SK-N-SH (cell line): ENCODE measurements around the gene PODXL2. TPM values are rescaled to one million over a fixed set of nuclear protein-coding genes. Genes with fewer than 3 reads are reported as not detected.

Source experiments
- CTCF ChIA-PET: fragments of 300-600, 350-600 bp; formaldehyde crosslinking; extraction: SDS; loops from one replicate; lab custom pipeline; 2021; lab: Yijun Ruan, JAX
- POLR2A ChIA-PET: fragments of 350-600 bp; sonication (Branson Sonifier 250); formaldehyde crosslinking; extraction: SDS; loops from one replicate; lab custom pipeline; 2020; ENCODE audit warnings: antibody characterized with exemption, inconsistent platforms; lab: Yijun Ruan, JAX
- DNase-seq: peaks from one replicate; pipeline ENCODE4 v3.0.0; 2012
- H2AFZ ChIP-seq: fragments of 200-600 bp; sonication (generic); 2 replicates; pipeline ENCODE4 v1.8.1; 2016; ENCODE audit warnings: antibody characterized with exemption, mild to moderate bottlenecking, low read depth
- H3F3A ChIP-seq: fragments of 200-600 bp; sonication (generic); replicated peaks from 2 replicates; pipeline ENCODE3; 2016; ENCODE audit warnings: antibody characterized with exemption, mild to moderate bottlenecking; ENCODE audit not compliant: insufficient read depth
- H3K27ac ChIP-seq, 2 experiments: fragments of 200-500 bp in 1 of 2; fragments of 200-600 bp in 1 of 2; sonication (Bioruptor generic) in 1 of 2; sonication (generic), shearing (Covaris generic) in 1 of 2; 2 replicates each; pipeline versions ENCODE4 v1.5.1 to v1.6.1; 2014 to 2016; ENCODE audit warnings: low read depth in 2 of 2, inconsistent platforms in 1 of 2, low read length in 1 of 2, mild to moderate bottlenecking in 1 of 2, mixed read lengths in 1 of 2
- H3K27me3 ChIP-seq: fragments of 200-600 bp; sonication (generic), shearing (Covaris generic); 2 replicates; pipeline ENCODE4 v1.6.1; 2016; ENCODE audit warnings: mixed run types; ENCODE audit not compliant: insufficient read depth
- H3K36me3 ChIP-seq, 2 experiments: fragments of 200-500 bp in 1 of 2; fragments of 200-600 bp in 1 of 2; sonication (Bioruptor generic) in 1 of 2; sonication (generic) in 1 of 2; replicated peaks in 1 of 2; 2 replicates each; pipeline versions ENCODE3 to v1.5.1; 2014 to 2016; ENCODE audit warnings: low read length in 1 of 2, mild to moderate bottlenecking in 1 of 2; ENCODE audit not compliant: insufficient read depth in 2 of 2, control insufficient read depth in 1 of 2
- H3K4me1 ChIP-seq, 2 experiments: fragments of 200-500 bp in 1 of 2; fragments of 200-600 bp in 1 of 2; sonication (Bioruptor generic) in 1 of 2; sonication (generic), shearing (Covaris generic) in 1 of 2; 2 replicates each; pipeline versions ENCODE4 v1.5.1 to v1.6.1; 2014 to 2016; ENCODE audit warnings: low read depth in 1 of 2, low read length in 1 of 2, mixed run types in 1 of 2; ENCODE audit not compliant: insufficient read depth in 2 of 2, control insufficient read depth in 1 of 2
- H3K4me2 ChIP-seq: fragments of 200-600 bp; sonication (generic), shearing (Covaris generic); 2 replicates; pipeline ENCODE4 v1.6.1; 2017; ENCODE audit warnings: mixed run types
- H3K4me3 ChIP-seq, 2 experiments: fragments of 200-500 bp in 1 of 2; fragments of 200-600 bp in 1 of 2; sonication (Bioruptor generic) in 1 of 2; sonication (generic), shearing (Covaris generic) in 1 of 2; 2 replicates each; pipeline versions ENCODE4 v1.5.1 to v1.8.1; 2014 to 2016; ENCODE audit warnings: low read depth in 2 of 2, inconsistent platforms in 1 of 2, low read length in 1 of 2, mild to moderate bottlenecking in 1 of 2, mixed read lengths in 1 of 2, moderate library complexity in 1 of 2
- H3K79me2 ChIP-seq: fragments of 200-600 bp; sonication (generic); 2 replicates; pipeline ENCODE4 v1.8.1; 2017; ENCODE audit warnings: mild to moderate bottlenecking; ENCODE audit not compliant: insufficient read depth
- H3K9ac ChIP-seq: fragments of 200-600 bp; sonication (generic); 2 replicates; pipeline ENCODE4 v1.6.1; 2017; ENCODE audit warnings: mixed run types
- H3K9me2 ChIP-seq: fragments of 200-600 bp; sonication (generic); 2 replicates; pipeline ENCODE4 v1.6.1; 2017; ENCODE audit warnings: mixed run types
- H3K9me3 ChIP-seq: fragments of 200-600 bp; sonication (generic); 2 replicates; pipeline ENCODE4 v1.6.1; 2017; ENCODE audit warnings: mixed run types, mild to moderate bottlenecking, moderate library complexity
- H4K20me1 ChIP-seq: fragments of 200-600 bp; sonication (generic); 2 replicates; pipeline ENCODE4 v1.6.1; 2017; ENCODE audit warnings: mild to moderate bottlenecking, mixed run types; ENCODE audit not compliant: insufficient read depth
- CHD2 ChIP-seq: fragments of 150-350 bp; IDR thresholded peaks from 2 replicates; pipeline ENCODE4 v1.6.1; 2018; ENCODE audit warnings: low read length; ENCODE audit not compliant: partially characterized antibody
- EP300 ChIP-seq, 2 experiments: IDR thresholded peaks; 2 replicates each; pipeline versions ENCODE4 v1.4.0 to v1.6.1; 2012; ENCODE audit warnings: borderline replicate concordance in 1 of 2, low read depth in 1 of 2, low read length in 1 of 2
- FOXJ3 ChIP-seq: sonication (generic); formaldehyde crosslinking; IDR thresholded peaks from 2 replicates; pipeline ENCODE4 v1.5.1; 2020; ENCODE audit warnings: mild to moderate bottlenecking, missing genetic modification reagents
- FOXM1 ChIP-seq: IDR thresholded peaks from 2 replicates; pipeline ENCODE4 v1.4.0; 2012; ENCODE audit warnings: low read depth, mild to moderate bottlenecking
- MAX ChIP-seq: IDR thresholded peaks from 2 replicates; pipeline ENCODE4 v1.4.0; 2012; ENCODE audit warnings: low read depth
- NRF1 ChIP-seq: IDR thresholded peaks from 2 replicates; pipeline ENCODE4 v1.6.1; 2012; ENCODE audit warnings: low read depth, mild to moderate bottlenecking, low read length
- POLR2AphosphoS5 ChIP-seq: IDR thresholded peaks from 2 replicates; pipeline ENCODE4 v1.6.1; 2012; ENCODE audit warnings: low read depth, low read length
- RAD21 ChIP-seq: IDR thresholded peaks from 2 replicates; pipeline ENCODE4 v1.6.1; 2012; ENCODE audit warnings: mild to moderate bottlenecking, low read length
- SIN3A ChIP-seq: IDR thresholded peaks from 2 replicates; pipeline ENCODE4 v1.6.1; 2012; ENCODE audit warnings: low read depth, mild to moderate bottlenecking, low read length, moderate library complexity, borderline replicate concordance
- USF1 ChIP-seq: IDR thresholded peaks from 2 replicates; pipeline ENCODE4 v1.4.0; 2012; ENCODE audit warnings: low read depth, borderline replicate concordance
- USF2 ChIP-seq: fragments of 150-350 bp; IDR thresholded peaks from 2 replicates; pipeline ENCODE4 v1.6.1; 2017; ENCODE audit warnings: antibody characterized with exemption, low read length, low read depth, borderline replicate concordance
- YY1 ChIP-seq: IDR thresholded peaks from 2 replicates; pipeline ENCODE4 v1.4.0; 2012; ENCODE audit warnings: low read depth, mild to moderate bottlenecking
- WGBS: methylation state at CpG from one replicate; pipeline ENCODE4 v1.1.6; 2017; ENCODE audit warnings: low lambda C conversion rate; 5-methylcytosine and 5-hydroxymethylcytosine counted together
- polyA plus RNA-seq, 3 experiments: library from polyadenylated mRNA; depleted of rRNA; stranded (reverse); fragments of >200 nt; gene quantifications; 2 replicates each; pipeline ENCODE4 v1.2.3, GENCODE V29; 2012

The PODXL2 gene
- polyA plus RNA-seq, 1 of the 3 experiments (the other 2 are of a cell fraction): 27.5 TPM

- no peaks in the 10 kb centered on the region for H3K27me3 ChIP-seq
- no peak for DNase-seq
- no peak overlapping the region for H3K9ac ChIP-seq
- no peaks in the 10 kb centered on the region for H3K36me3 ChIP-seq
- H2AFZ ChIP-seq: no peak overlapping the region
- 89% methylated on average over 14 of the region's 22 CpGs for WGBS
- H3K4me1 ChIP-seq: peaks cover 6 to 26% of the 10 kb centered on the region in 2 experiments; a peak in 3 of 4 replicates
- H3K4me2 ChIP-seq: no peak overlapping the region
- H4K20me1 ChIP-seq: no peaks in the 10 kb centered on the region
- H3K4me3 ChIP-seq: no peak overlapping the region
- ChIA-PET POLR2A (no interaction called here), CTCF (interaction anchor here (1.0 to 2.8 kb wide), 3 partner anchors 11 to 448 kb away, joined by 4 to 10 read pairs (median 4); no protein-coding TSS in a partner anchor)
- H3K9me2 ChIP-seq: no peaks in the 10 kb centered on the region
- TF ChIP-seq YY1 (no peak), USF2 (no peak), RAD21 (no peak)
- no peak overlapping the region for H3K27ac ChIP-seq
- no peaks in the 10 kb centered on the region for H3K9me3 ChIP-seq
- peaks cover 4% of the 10 kb centered on the region for H3F3A ChIP-seq
- no peaks in the 10 kb centered on the region for H3K79me2 ChIP-seq
Measured at GRCh38 chr3:127684871-127685707, 56.1 kb downstream of the PODXL2 start.

GRCh38 chr3:127685708-127686511, 56.9 kb downstream of the PODXL2 start:
- H3K4me2 ChIP-seq: no peak overlapping the region
- H4K20me1 ChIP-seq: no peaks in the 10 kb centered on the region
- H3K36me3 ChIP-seq: no peaks in the 10 kb centered on the region
- WGBS: 95% methylated on average over 4 of the region's 4 CpGs
- no peaks in the 10 kb centered on the region for H3K79me2 ChIP-seq
- no peaks in the 10 kb centered on the region for H3K27me3 ChIP-seq
- no peak for DNase-seq
- POLR2A ChIA-PET: no interaction called here
- no peak for TF ChIP-seq USF1
- no peaks in the 10 kb centered on the region for H3K9me3 ChIP-seq
- no peaks in the 10 kb centered on the region for H3K9me2 ChIP-seq
- no peak overlapping the region for H3K27ac ChIP-seq
- H3K4me3 ChIP-seq: no peak overlapping the region
- H2AFZ ChIP-seq: no peak overlapping the region
- H3K9ac ChIP-seq: no peak overlapping the region
- peaks cover 14 to 34% of the 10 kb centered on the region in 2 experiments; a peak in 3 of 4 replicates for H3K4me1 ChIP-seq
- peaks cover 8% of the 10 kb centered on the region for H3F3A ChIP-seq
- CTCF ChIA-PET: no interaction called here

GRCh38 chr3:127686512-127686894, 57.5 kb downstream of the PODXL2 start:
- no peaks in the 10 kb centered on the region for H3K27me3 ChIP-seq
- no peaks in the 10 kb centered on the region for H4K20me1 ChIP-seq
- no peak overlapping the region for H3K9ac ChIP-seq
- TF ChIP-seq NRF1 (no peak), SIN3A (no peak), MAX (no peak), FOXM1 (no peak), POLR2AphosphoS5 (no peak), USF2 (no peak), EP300 (IDR thresholded peaks at IDR 0.05; ENCODE audit: borderline replicate concordance in 1 of 2, low read depth in 1 of 2, low read length in 1 of 2) (no peak), USF1 (no peak), FOXJ3 (no peak), CHD2 (no peak)
- CTCF ChIA-PET: no interaction called here
- H3K4me1 ChIP-seq: peaks cover 15 to 39% of the 10 kb centered on the region in 2 experiments; a peak in 3 of 4 replicates
- H3K9me3 ChIP-seq: no peaks in the 10 kb centered on the region
- H3K27ac ChIP-seq: no peak overlapping the region
- no peak overlapping the region for H3K4me3 ChIP-seq
- H3K9me2 ChIP-seq: no peaks in the 10 kb centered on the region
- no peaks in the 10 kb centered on the region for H3K36me3 ChIP-seq
- POLR2A ChIA-PET: no interaction called here
- no peak overlapping the region for H2AFZ ChIP-seq
- no peak overlapping the region for H3K4me2 ChIP-seq
- H3F3A ChIP-seq: peaks cover 8% of the 10 kb centered on the region
- DNase-seq: no peak
- no peaks in the 10 kb centered on the region for H3K79me2 ChIP-seq
